ENCODE results near the gene CLIC6.

Gene CLIC6

DNA sequence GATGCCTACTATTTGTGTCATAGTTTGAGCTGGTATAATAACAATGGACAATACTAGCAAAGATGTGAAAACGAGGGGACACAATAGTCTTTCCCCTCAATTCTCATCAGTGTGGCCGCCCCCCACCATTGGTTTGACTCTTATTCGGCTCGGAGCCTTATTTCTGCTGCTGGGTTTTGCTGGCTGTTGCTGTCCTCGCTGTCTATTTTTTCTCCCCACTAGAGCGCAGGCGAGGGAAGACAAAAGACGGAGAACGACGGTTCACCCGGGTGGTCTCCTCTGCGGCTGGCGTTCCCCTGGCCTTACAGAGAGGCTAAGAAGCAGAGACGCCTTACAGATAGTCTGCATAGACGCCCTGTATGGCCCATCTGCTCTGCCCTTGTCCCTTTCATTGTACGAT lies 19.4 kb downstream of the CLIC6 start:
- no peaks in the 10 kb centered on the region for H3K36me3 ChIP-seq (replicated peaks; ENCODE audit: insufficient read depth, low read length)
- H3K4me1 ChIP-seq (ENCODE audit: low read length), result 0 out of 2 replicates have a peak, but pooled peaks cover 5% of the 10 kb centered on the region
- no peak overlapping the region for H3K4me2 ChIP-seq (ENCODE audit: low read depth, low read length)
- no peak for DNase-seq
- H3K79me2 ChIP-seq (ENCODE audit: low read length), result no peaks in the 10 kb centered on the region
- H2AFZ ChIP-seq (ENCODE audit: low read length), result no peak overlapping the region
- H3K27me3 ChIP-seq (replicated peaks; ENCODE audit: insufficient read depth, low read length), result 0 out of 2 replicates have a peak, but pooled peaks cover 6% of the 10 kb centered on the region
- TF ChIP-seq, protein P1, sequence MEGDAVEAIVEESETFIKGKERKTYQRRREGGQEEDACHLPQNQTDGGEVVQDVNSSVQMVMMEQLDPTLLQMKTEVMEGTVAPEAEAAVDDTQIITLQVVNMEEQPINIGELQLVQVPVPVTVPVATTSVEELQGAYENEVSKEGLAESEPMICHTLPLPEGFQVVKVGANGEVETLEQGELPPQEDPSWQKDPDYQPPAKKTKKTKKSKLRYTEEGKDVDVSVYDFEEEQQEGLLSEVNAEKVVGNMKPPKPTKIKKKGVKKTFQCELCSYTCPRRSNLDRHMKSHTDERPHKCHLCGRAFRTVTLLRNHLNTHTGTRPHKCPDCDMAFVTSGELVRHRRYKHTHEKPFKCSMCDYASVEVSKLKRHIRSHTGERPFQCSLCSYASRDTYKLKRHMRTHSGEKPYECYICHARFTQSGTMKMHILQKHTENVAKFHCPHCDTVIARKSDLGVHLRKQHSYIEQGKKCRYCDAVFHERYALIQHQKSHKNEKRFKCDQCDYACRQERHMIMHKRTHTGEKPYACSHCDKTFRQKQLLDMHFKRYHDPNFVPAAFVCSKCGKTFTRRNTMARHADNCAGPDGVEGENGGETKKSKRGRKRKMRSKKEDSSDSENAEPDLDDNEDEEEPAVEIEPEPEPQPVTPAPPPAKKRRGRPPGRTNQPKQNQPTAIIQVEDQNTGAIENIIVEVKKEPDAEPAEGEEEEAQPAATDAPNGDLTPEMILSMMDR (IDR thresholded peaks at IDR 0.05; ENCODE audit: low read length), result no peak
- H3K9me2 ChIP-seq (replicated peaks; ENCODE audit: insufficient read depth, low read length), result no peaks in the 10 kb centered on the region
- H3K9me3 ChIP-seq (replicated peaks; ENCODE audit: insufficient read depth, low read length), result no peaks in the 10 kb centered on the region
- H3K4me3 ChIP-seq (ENCODE audit: low read length), result no peak overlapping the region
- H3K9ac ChIP-seq (ENCODE audit: low read length), result no peak overlapping the region
- no peak overlapping the region for H3K27ac ChIP-seq (ENCODE audit: low read length)
- no peaks in the 10 kb centered on the region for H3F3A ChIP-seq (ENCODE audit: insufficient read depth, low read length)
- H4K20me1 ChIP-seq (ENCODE audit: insufficient read depth, low read length), result no peaks in the 10 kb centered on the region

DNA sequence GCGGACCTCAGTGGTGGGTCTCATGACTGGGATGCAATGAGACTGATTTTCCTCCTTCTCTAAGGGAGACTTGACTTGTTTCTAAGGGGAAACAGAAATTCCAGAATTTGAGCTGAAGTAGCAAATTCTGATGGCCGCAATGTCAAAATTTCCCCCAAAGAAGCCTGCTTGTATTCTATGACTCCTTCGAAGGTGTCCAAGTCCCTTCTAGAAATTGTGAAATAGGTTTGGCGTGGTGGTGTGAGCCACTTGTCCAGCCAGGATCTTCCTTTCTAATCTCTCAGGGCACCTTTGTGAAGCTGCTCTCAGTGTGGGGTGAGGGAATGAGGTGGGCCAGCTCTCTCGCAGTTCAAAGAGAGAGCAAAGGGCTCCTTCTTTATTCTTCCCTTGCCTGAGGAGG lies 19.9 kb downstream of the CLIC6 start:
- H3F3A ChIP-seq (ENCODE audit: insufficient read depth, low read length), result no peaks in the 10 kb centered on the region
- no peaks in the 10 kb centered on the region for H3K9me3 ChIP-seq (replicated peaks; ENCODE audit: insufficient read depth, low read length)
- H3K79me2 ChIP-seq (ENCODE audit: low read length), result no peaks in the 10 kb centered on the region
- H4K20me1 ChIP-seq (ENCODE audit: insufficient read depth, low read length), result no peaks in the 10 kb centered on the region
- no peaks in the 10 kb centered on the region for H3K36me3 ChIP-seq (replicated peaks; ENCODE audit: insufficient read depth, low read length)
- H3K4me1 ChIP-seq (ENCODE audit: low read length), result 0 out of 2 replicates have a peak, but pooled peaks cover 5% of the 10 kb centered on the region
- H3K27me3 ChIP-seq (replicated peaks; ENCODE audit: insufficient read depth, low read length), result 0 out of 2 replicates have a peak, but pooled peaks cover 6% of the 10 kb centered on the region
- TF ChIP-seq EZH2 (optimal IDR thresholded peaks at IDR 0.05; ENCODE audit: low read depth, low read length) (no peak), EZH2phosphoT487 (IDR thresholded peaks at IDR 0.05; ENCODE audit: low read length) (no peak)
- no peak for DNase-seq
- H3K4me2 ChIP-seq (ENCODE audit: low read depth, low read length), result no peak overlapping the region
- H3K9ac ChIP-seq (ENCODE audit: low read length), result no peak overlapping the region
- H2AFZ ChIP-seq (ENCODE audit: low read length), result no peak overlapping the region
- no peak overlapping the region for H3K27ac ChIP-seq (ENCODE audit: low read length)
- H3K4me3 ChIP-seq (ENCODE audit: low read length), result no peak overlapping the region
- no peaks in the 10 kb centered on the region for H3K9me2 ChIP-seq (replicated peaks; ENCODE audit: insufficient read depth, low read length)

DNA sequence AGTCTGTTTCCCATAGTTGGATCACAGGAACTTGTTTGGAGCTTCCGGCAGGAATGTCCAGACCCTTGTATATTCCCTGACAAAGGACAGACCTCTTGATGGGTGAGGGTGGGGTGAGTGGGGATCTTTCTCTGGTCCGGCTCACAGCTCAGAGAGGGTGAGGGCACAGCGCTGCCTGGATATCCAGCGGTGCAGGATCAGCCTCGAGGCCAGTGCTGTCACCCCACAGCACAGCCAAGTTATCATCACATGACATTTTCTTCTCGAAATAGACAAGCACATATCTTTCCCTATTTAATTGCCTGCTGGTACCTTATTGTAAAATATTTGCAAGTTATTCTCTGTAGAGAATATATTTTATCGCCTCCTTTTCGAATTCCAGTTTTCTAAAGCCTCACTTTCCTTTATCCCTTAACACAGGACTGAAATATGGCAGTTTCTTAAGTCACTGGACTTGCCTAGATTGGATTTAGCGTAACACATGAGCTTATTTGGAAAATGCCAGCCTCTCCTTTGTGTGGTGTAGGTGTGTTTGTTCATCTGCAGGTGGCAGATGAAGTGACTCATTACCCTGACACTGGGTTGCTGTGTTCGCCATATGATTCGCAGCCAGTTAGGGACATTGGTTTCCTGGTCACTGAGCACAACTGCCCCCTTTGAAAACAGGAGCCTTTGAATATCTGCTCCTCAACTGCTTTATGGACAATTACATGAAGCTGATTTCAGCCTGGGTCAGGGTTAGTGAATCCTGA lies 21.4 kb downstream of the CLIC6 start:
- no peaks in the 10 kb centered on the region for H3K36me3 ChIP-seq (replicated peaks; ENCODE audit: insufficient read depth, low read length)
- no peaks in the 10 kb centered on the region for H3K79me2 ChIP-seq (ENCODE audit: low read length)
- H3K27ac ChIP-seq (ENCODE audit: low read length), result no peak overlapping the region
- no peaks in the 10 kb centered on the region for H3K9me2 ChIP-seq (replicated peaks; ENCODE audit: insufficient read depth, low read length)
- no peak overlapping the region for H2AFZ ChIP-seq (ENCODE audit: low read length)
- 0 out of 2 replicates have a peak, but pooled peaks cover 6% of the 10 kb centered on the region for H3K27me3 ChIP-seq (replicated peaks; ENCODE audit: insufficient read depth, low read length)
- DNase-seq, result no peak
- H3K4me3 ChIP-seq (ENCODE audit: low read length), result no peak overlapping the region
- H3K9me3 ChIP-seq (replicated peaks; ENCODE audit: insufficient read depth, low read length), result no peaks in the 10 kb centered on the region
- no peaks in the 10 kb centered on the region for H3F3A ChIP-seq (ENCODE audit: insufficient read depth, low read length)
- H3K9ac ChIP-seq (ENCODE audit: low read length), result no peak overlapping the region
- TF ChIP-seq EZH2 (optimal IDR thresholded peaks at IDR 0.05; ENCODE audit: low read depth, low read length) (no peak), EZH2phosphoT487 (IDR thresholded peaks at IDR 0.05; ENCODE audit: low read length) (no peak)
- TF ChIP-seq, protein P1 (IDR thresholded peaks at IDR 0.05; ENCODE audit: low read length), result no peak
- 0 out of 2 replicates have a peak, but pooled peaks cover 5% of the 10 kb centered on the region for H3K4me1 ChIP-seq (ENCODE audit: low read length)
- no peak overlapping the region for H3K4me2 ChIP-seq (ENCODE audit: low read depth, low read length)
- no peaks in the 10 kb centered on the region for H4K20me1 ChIP-seq (ENCODE audit: insufficient read depth, low read length)

DNA sequence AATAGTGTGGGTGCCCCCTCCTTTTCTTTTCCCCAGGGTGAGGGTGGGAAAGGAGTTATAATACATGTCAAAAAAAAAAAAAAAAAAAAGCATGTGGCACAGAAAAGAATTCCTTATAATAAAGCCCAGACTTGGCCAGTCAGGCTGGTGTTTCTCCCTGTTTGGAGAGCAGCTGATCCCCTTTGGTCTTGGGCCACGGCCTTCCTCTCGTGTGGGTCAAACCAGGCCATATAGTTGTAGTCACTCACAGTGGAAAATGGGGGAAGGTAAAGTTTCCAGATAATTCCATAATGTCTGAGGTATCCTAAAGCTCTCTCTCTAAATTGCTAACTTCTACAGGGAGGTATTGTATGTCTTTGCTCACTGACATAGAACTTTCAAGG lies 22.0 kb downstream of the CLIC6 start:
- Histone ChIP-seq H3K4me3 (ENCODE audit: low read length) (no peak overlapping the region), H3K4me1 (ENCODE audit: low read length) (peaks cover 8% of the 10 kb centered on the region; the same call in 1 of the 2 replicates)

More for the DNA sequence above, 22.0 kb downstream of the CLIC6 start:
- H2AFZ ChIP-seq (ENCODE audit: low read length), result no peak overlapping the region
- 0 out of 2 replicates have a peak, but pooled peaks cover 6% of the 10 kb centered on the region for H3K27me3 ChIP-seq (replicated peaks; ENCODE audit: insufficient read depth, low read length)
- H3K36me3 ChIP-seq (replicated peaks; ENCODE audit: insufficient read depth, low read length), result no peaks in the 10 kb centered on the region
- H3K27ac ChIP-seq (ENCODE audit: low read length), result no peak overlapping the region
- H3K9me3 ChIP-seq (replicated peaks; ENCODE audit: insufficient read depth, low read length), result no peaks in the 10 kb centered on the region
- H3F3A ChIP-seq (ENCODE audit: insufficient read depth, low read length), result no peaks in the 10 kb centered on the region
- H3K79me2 ChIP-seq (ENCODE audit: low read length), result no peaks in the 10 kb centered on the region
- no peaks in the 10 kb centered on the region for H4K20me1 ChIP-seq (ENCODE audit: insufficient read depth, low read length)
- no peaks in the 10 kb centered on the region for H3K9me2 ChIP-seq (replicated peaks; ENCODE audit: insufficient read depth, low read length)
- DNase-seq, result no peak
- H3K4me2 ChIP-seq (ENCODE audit: low read depth, low read length), result no peak overlapping the region
- no peak overlapping the region for H3K9ac ChIP-seq (ENCODE audit: low read length)
- no peak for TF ChIP-seq EZH2 (optimal IDR thresholded peaks at IDR 0.05; ENCODE audit: low read depth, low read length)
- TF ChIP-seq, protein P1 (IDR thresholded peaks at IDR 0.05; ENCODE audit: low read length), result no peak
- TF ChIP-seq EZH2phosphoT487 (IDR thresholded peaks at IDR 0.05; ENCODE audit: low read length), result no peak
